NB4 (cell line): ENCODE measurements around the gene JCAD.

Experiments used
- CTCF ChIP-seq: IDR thresholded peaks from one replicate; pipeline ENCODE4 v1.5.1; 2012; ENCODE audit warnings: low read depth, low read length
- MAX ChIP-seq: IDR thresholded peaks from 2 replicates; pipeline ENCODE4 v1.6.1; 2011; ENCODE audit warnings: low read depth, low read length
- MYC ChIP-seq: IDR thresholded peaks from 2 replicates; pipeline ENCODE4 v1.6.1; 2011; ENCODE audit warnings: low read depth, low read length
- POLR2A ChIP-seq: IDR thresholded peaks from 2 replicates; pipeline ENCODE4 v1.6.1; 2011; ENCODE audit warnings: mild to moderate bottlenecking; ENCODE audit not compliant: insufficient read length; ENCODE audit errors: extremely low read depth

- no peak for TF ChIP-seq MYC
- no peak for TF ChIP-seq CTCF
- TF ChIP-seq MAX = no peak
- no peak for TF ChIP-seq POLR2A
These were observed 24.8 kb downstream of the JCAD start for GRCh38 chr10:30034433-30035137.
